ENCODE measurements around the gene NUDCD3. TPM values are rescaled to one million over a fixed set of nuclear protein-coding genes. Genes with fewer than 3 reads are reported as not detected.

Gene NUDCD3
- total RNA-seq, 1 donor from 2014 or later: 35.4 TPM

- TF ChIP-seq EZH2 (IDR thresholded peaks at IDR 0.05) (no peak), EZH2phosphoT487 (IDR thresholded peaks at IDR 0.05) (no peak), CTCF (IDR thresholded peaks at IDR 0.05) (no peak)
- Histone ChIP-seq H3K27me3 (peaks cover 14% of the 10 kb centered on the region), H3K4me2 (no peak overlapping the region), H3F3A (ENCODE audit: low read depth) (no peaks in the 10 kb centered on the region), H3K79me2 (ENCODE audit: low read depth) (no peaks in the 10 kb centered on the region), H3K4me3 (no peak overlapping the region), H3K9ac (no peak overlapping the region), H3K27ac (no peak overlapping the region), H4K20me1 (ENCODE audit: low read depth) (no peaks in the 10 kb centered on the region), H3K4me1 (no peaks in the 10 kb centered on the region), H3K36me3 (no peaks in the 10 kb centered on the region), H2AFZ (replicated peaks) (no peak overlapping the region), H3K9me3 (ENCODE audit: low read depth) (no peaks in the 10 kb centered on the region)
- Mint-ChIP-seq H3K4me3 (no peak overlapping the region), H3K4me1 (no peaks in the 10 kb centered on the region), H3K27me3 (ENCODE audit: insufficient read depth, low read depth) (no peaks in the 10 kb centered on the region), H3K36me3 (no peaks in the 10 kb centered on the region), H3K27ac (no peak overlapping the region), H3K9me3 (no peaks in the 10 kb centered on the region)
- no peak for DNase-seq (ENCODE audit: low spot score)
These were observed 122.0 kb downstream of the NUDCD3 start for GRCh38 chr7:44368455-44368854.

GRCh38 chr7:44367475-44368043 is 122.9 kb downstream of the NUDCD3 start:
- H4K20me1 ChIP-seq (ENCODE audit: low read depth): no peaks in the 10 kb centered on the region
- no peaks in the 10 kb centered on the region for H3K36me3 ChIP-seq
- H3K27ac ChIP-seq: no peak overlapping the region
- Mint-ChIP-seq H3K36me3 (no peaks in the 10 kb centered on the region), H3K27me3 (ENCODE audit: insufficient read depth, low read depth) (no peaks in the 10 kb centered on the region), H3K27ac (no peak overlapping the region), H3K4me3 (no peak overlapping the region), H3K9me3 (no peaks in the 10 kb centered on the region), H3K4me1 (no peaks in the 10 kb centered on the region)
- no peak overlapping the region for H3K4me3 ChIP-seq
- TF ChIP-seq EZH2 (IDR thresholded peaks at IDR 0.05) (no peak), CTCF (IDR thresholded peaks at IDR 0.05) (no peak), EZH2phosphoT487 (IDR thresholded peaks at IDR 0.05) (no peak)
- no peaks in the 10 kb centered on the region for H3F3A ChIP-seq (ENCODE audit: low read depth)
- H3K4me1 ChIP-seq: no peaks in the 10 kb centered on the region
- no peak overlapping the region for H2AFZ ChIP-seq (replicated peaks)
- peaks cover 14% of the 10 kb centered on the region for H3K27me3 ChIP-seq
- no peaks in the 10 kb centered on the region for H3K9me3 ChIP-seq (ENCODE audit: low read depth)
- no peak overlapping the region for H3K9ac ChIP-seq
- DNase-seq (ENCODE audit: low spot score): no peak
- no peaks in the 10 kb centered on the region for H3K79me2 ChIP-seq (ENCODE audit: low read depth)
- H3K4me2 ChIP-seq: no peak overlapping the region

GRCh38 chr7:44366986-44367385 is 123.5 kb downstream of the NUDCD3 start:
- Histone ChIP-seq H3K4me3 (no peak overlapping the region), H3K9ac (no peak overlapping the region), H3K27me3 (peaks cover 14% of the 10 kb centered on the region), H3K4me1 (no peaks in the 10 kb centered on the region), H3K79me2 (ENCODE audit: low read depth) (no peaks in the 10 kb centered on the region), H2AFZ (replicated peaks) (no peak overlapping the region), H3K9me3 (ENCODE audit: low read depth) (no peaks in the 10 kb centered on the region), H3K4me2 (no peak overlapping the region), H3F3A (ENCODE audit: low read depth) (no peaks in the 10 kb centered on the region), H3K36me3 (no peaks in the 10 kb centered on the region), H3K27ac (no peak overlapping the region), H4K20me1 (ENCODE audit: low read depth) (no peaks in the 10 kb centered on the region)
- Mint-ChIP-seq H3K9me3 (no peaks in the 10 kb centered on the region), H3K4me3 (no peak overlapping the region), H3K27ac (no peak overlapping the region), H3K27me3 (ENCODE audit: insufficient read depth, low read depth) (no peaks in the 10 kb centered on the region), H3K36me3 (no peaks in the 10 kb centered on the region), H3K4me1 (no peaks in the 10 kb centered on the region)
- TF ChIP-seq CTCF (IDR thresholded peaks at IDR 0.05): no peak
- no peak for TF ChIP-seq EZH2 (IDR thresholded peaks at IDR 0.05)
- TF ChIP-seq EZH2phosphoT487 (IDR thresholded peaks at IDR 0.05): no peak
- DNase-seq (ENCODE audit: low spot score): no peak
